GM18502 (cell line): Measurements from ENCODE around the gene SSH3.

ENCODE experiments used
- ATAC-seq: cut with Tn5 transposase; IDR thresholded peaks from one replicate; pipeline ENCODE4 v1.9.1; 2021; ENCODE audit warnings: mild to moderate bottlenecking; ENCODE audit not compliant: unreplicated experiment, poor library complexity

The SSH3 gene

GRCh38 chr11:67289651-67290479 is 13.5 kb upstream of the SSH3 start:
- no peak for ATAC-seq

GRCh38 chr11:67290801-67291200 is 12.5 kb upstream of the SSH3 start:
- ATAC-seq, result no peak

- no peak for ATAC-seq
Measured at GRCh38 chr11:67291481-67292381, 11.6 kb upstream of the SSH3 start.

- ATAC-seq, result no peak
Measured at GRCh38 chr11:67292671-67293070, 10.7 kb upstream of the SSH3 start.

- ATAC-seq, result no peak
Measured at GRCh38 chr11:67293090-67293489, 10.2 kb upstream of the SSH3 start.

GRCh38 chr11:67295846-67296245 is 7.5 kb upstream of the SSH3 start:
- no peak for ATAC-seq

GRCh38 chr11:67298786-67299185 is 4.5 kb upstream of the SSH3 start:
- no peak for ATAC-seq

GRCh38 chr11:67299471-67300191 is 3.7 kb upstream of the SSH3 start:
- ATAC-seq, result no peak

- no peak for ATAC-seq
Measured at GRCh38 chr11:67300256-67300755, 3.0 kb upstream of the SSH3 start.

- no peak for ATAC-seq
Measured at GRCh38 chr11:67300756-67301312, 2.5 kb upstream of the SSH3 start.

GRCh38 chr11:67301313-67301921 is 1.9 kb upstream of the SSH3 start:
- no peak for ATAC-seq

- no peak for ATAC-seq
Measured at GRCh38 chr11:67301951-67302516, 1.3 kb upstream of the SSH3 start.

GRCh38 chr11:67302571-67303131 is 679 bp upstream of the SSH3 start:
- ATAC-seq, result no peak

- no peak for ATAC-seq
Measured at GRCh38 chr11:67303835-67304411, 593 bp downstream of the SSH3 start.

- no peak for ATAC-seq
Measured at GRCh38 chr11:67304511-67305113, 1.3 kb downstream of the SSH3 start.

- ATAC-seq, result no peak
Measured at GRCh38 chr11:67306769-67307544, 3.6 kb downstream of the SSH3 start.

GRCh38 chr11:67307545-67308001 is 4.2 kb downstream of the SSH3 start:
- ATAC-seq, result no peak
